Measurements from ENCODE around the gene DHX9.

DHX9 gene

GRCh38 chr1:182842265-182842664 lies 3.1 kb downstream of the DHX9 start:
- H3K4me3 ChIP-seq (ENCODE audit: low read depth, low read length): peak overlapping the region; percentile 87
- no peak for DNase-seq (ENCODE audit: low read depth)
- TF ChIP-seq MAX (IDR thresholded peaks at IDR 0.05; ENCODE audit: low read depth, low read length): no peak
- TF ChIP-seq POLR2A (IDR thresholded peaks at IDR 0.05; ENCODE audit: extremely low read depth, insufficient read length): no peak
- no peak for TF ChIP-seq MYC (IDR thresholded peaks at IDR 0.05; ENCODE audit: low read depth, low read length)
- TF ChIP-seq, protein P1, sequence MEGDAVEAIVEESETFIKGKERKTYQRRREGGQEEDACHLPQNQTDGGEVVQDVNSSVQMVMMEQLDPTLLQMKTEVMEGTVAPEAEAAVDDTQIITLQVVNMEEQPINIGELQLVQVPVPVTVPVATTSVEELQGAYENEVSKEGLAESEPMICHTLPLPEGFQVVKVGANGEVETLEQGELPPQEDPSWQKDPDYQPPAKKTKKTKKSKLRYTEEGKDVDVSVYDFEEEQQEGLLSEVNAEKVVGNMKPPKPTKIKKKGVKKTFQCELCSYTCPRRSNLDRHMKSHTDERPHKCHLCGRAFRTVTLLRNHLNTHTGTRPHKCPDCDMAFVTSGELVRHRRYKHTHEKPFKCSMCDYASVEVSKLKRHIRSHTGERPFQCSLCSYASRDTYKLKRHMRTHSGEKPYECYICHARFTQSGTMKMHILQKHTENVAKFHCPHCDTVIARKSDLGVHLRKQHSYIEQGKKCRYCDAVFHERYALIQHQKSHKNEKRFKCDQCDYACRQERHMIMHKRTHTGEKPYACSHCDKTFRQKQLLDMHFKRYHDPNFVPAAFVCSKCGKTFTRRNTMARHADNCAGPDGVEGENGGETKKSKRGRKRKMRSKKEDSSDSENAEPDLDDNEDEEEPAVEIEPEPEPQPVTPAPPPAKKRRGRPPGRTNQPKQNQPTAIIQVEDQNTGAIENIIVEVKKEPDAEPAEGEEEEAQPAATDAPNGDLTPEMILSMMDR (IDR thresholded peaks at IDR 0.05; ENCODE audit: low read depth, low read length): no peak

DNA sequence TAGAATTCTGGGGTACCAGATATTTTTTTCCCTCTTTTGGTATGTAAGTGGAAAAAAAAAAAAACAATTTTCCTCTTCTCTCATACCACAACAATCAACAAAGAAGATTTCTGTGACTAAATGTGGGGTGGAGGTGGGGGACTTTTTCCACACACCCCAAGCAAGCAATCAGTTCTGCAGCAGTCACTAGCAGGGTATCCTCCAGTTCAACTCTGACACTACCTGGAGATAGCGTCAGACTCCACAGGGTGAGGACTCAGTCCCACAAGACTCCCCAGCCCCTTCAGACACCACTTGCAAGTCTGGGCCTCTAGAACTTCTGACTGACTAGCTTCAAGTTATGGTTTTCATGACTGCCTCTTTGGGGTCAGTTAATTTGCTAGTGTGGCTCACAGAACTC lies 6.2 kb downstream of the DHX9 start:
- TF ChIP-seq POLR2A (IDR thresholded peaks at IDR 0.05; ENCODE audit: extremely low read depth, insufficient read length): no peak
- no peak for TF ChIP-seq MAX (IDR thresholded peaks at IDR 0.05; ENCODE audit: low read depth, low read length)
- TF ChIP-seq MYC (IDR thresholded peaks at IDR 0.05; ENCODE audit: low read depth, low read length): no peak
- TF ChIP-seq, protein P1 (IDR thresholded peaks at IDR 0.05; ENCODE audit: low read depth, low read length): no peak
- peak overlapping the region; percentile 3 for H3K4me3 ChIP-seq (ENCODE audit: low read depth, low read length)
- DNase-seq (ENCODE audit: low read depth): no peak

DNA sequence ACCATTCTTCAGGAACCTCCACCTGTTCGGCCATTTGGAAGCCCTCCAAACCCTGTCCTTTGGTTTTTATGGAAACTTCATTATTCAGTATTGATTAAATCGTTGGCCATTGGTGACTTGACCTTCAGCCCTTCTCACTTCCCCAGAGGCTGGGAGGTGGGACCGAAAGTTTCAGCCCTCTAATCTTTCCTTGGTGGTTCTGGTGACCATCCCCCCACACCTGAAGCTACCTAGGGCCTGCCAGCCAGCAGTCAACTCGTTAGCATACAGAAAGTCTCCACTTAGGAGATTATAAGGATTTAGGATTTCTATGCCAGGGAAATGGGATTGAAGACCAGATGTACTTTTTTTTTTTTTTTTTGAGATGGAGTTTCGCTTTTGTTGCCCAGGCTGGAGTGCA lies 6.7 kb downstream of the DHX9 start:
- H3K4me3 ChIP-seq (ENCODE audit: low read depth, low read length): no peak overlapping the region
- TF ChIP-seq MYC (IDR thresholded peaks at IDR 0.05; ENCODE audit: low read depth, low read length) (no peak), POLR2A (IDR thresholded peaks at IDR 0.05; ENCODE audit: extremely low read depth, insufficient read length) (no peak), MAX (IDR thresholded peaks at IDR 0.05; ENCODE audit: low read depth, low read length) (no peak)
- TF ChIP-seq, protein P1 (IDR thresholded peaks at IDR 0.05; ENCODE audit: low read depth, low read length): no peak
- DNase-seq (ENCODE audit: low read depth): no peak

DNA sequence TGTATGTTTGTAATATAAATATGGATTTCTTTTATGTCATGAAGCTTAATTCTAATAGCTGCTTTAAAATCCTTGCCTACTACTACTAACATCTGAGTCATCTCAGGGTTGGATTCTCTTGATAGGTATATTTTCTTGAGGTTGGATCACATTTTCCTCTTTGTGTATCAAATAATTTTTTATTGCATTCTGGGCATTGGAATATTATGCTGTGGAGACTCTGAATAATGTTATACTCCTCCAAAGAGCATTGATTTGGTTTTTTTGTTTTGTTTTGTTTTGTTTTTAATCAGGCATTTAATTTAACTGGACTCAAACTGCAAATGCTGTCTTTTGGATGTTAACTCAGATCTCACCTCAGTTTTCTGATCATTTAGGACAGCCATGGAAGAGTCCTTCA lies 8.0 kb downstream of the DHX9 start:
- H3K4me3 ChIP-seq (ENCODE audit: low read depth, low read length): no peak overlapping the region
- DNase-seq (ENCODE audit: low read depth): no peak
- TF ChIP-seq POLR2A (IDR thresholded peaks at IDR 0.05; ENCODE audit: extremely low read depth, insufficient read length) (no peak), MYC (IDR thresholded peaks at IDR 0.05; ENCODE audit: low read depth, low read length) (no peak), MAX (IDR thresholded peaks at IDR 0.05; ENCODE audit: low read depth, low read length) (no peak)
- TF ChIP-seq, protein P1 (IDR thresholded peaks at IDR 0.05; ENCODE audit: low read depth, low read length): no peak

GRCh38 chr1:182848736-182849135 lies 9.6 kb downstream of the DHX9 start:
- DNase-seq (ENCODE audit: low read depth): no peak
- no peak for TF ChIP-seq MYC (IDR thresholded peaks at IDR 0.05; ENCODE audit: low read depth, low read length)
- TF ChIP-seq POLR2A (IDR thresholded peaks at IDR 0.05; ENCODE audit: extremely low read depth, insufficient read length): no peak
- TF ChIP-seq, protein P1 (IDR thresholded peaks at IDR 0.05; ENCODE audit: low read depth, low read length): no peak
- TF ChIP-seq MAX (IDR thresholded peaks at IDR 0.05; ENCODE audit: low read depth, low read length): no peak
- H3K4me3 ChIP-seq (ENCODE audit: low read depth, low read length): no peak overlapping the region

- no peak for DNase-seq (ENCODE audit: low read depth)
- H3K4me3 ChIP-seq (ENCODE audit: low read depth, low read length): no peak overlapping the region
- TF ChIP-seq MAX (IDR thresholded peaks at IDR 0.05; ENCODE audit: low read depth, low read length): no peak
- TF ChIP-seq, protein P1 (IDR thresholded peaks at IDR 0.05; ENCODE audit: low read depth, low read length): no peak
- TF ChIP-seq POLR2A (IDR thresholded peaks at IDR 0.05; ENCODE audit: extremely low read depth, insufficient read length): no peak
- no peak for TF ChIP-seq MYC (IDR thresholded peaks at IDR 0.05; ENCODE audit: low read depth, low read length)
Measured at GRCh38 chr1:182850319-182850718, 11.2 kb downstream of the DHX9 start.

Measured in NB4 (cell line).